GM18517 (cell line): Measurements from ENCODE around the gene DISP3.

ENCODE experiments used
- ATAC-seq: cut with Tn5 transposase; IDR thresholded peaks from one replicate; pipeline ENCODE4 v1.9.1; 2021; ENCODE audit warnings: mild to moderate bottlenecking, moderate library complexity; ENCODE audit not compliant: unreplicated experiment

The DISP3 gene

DNA sequence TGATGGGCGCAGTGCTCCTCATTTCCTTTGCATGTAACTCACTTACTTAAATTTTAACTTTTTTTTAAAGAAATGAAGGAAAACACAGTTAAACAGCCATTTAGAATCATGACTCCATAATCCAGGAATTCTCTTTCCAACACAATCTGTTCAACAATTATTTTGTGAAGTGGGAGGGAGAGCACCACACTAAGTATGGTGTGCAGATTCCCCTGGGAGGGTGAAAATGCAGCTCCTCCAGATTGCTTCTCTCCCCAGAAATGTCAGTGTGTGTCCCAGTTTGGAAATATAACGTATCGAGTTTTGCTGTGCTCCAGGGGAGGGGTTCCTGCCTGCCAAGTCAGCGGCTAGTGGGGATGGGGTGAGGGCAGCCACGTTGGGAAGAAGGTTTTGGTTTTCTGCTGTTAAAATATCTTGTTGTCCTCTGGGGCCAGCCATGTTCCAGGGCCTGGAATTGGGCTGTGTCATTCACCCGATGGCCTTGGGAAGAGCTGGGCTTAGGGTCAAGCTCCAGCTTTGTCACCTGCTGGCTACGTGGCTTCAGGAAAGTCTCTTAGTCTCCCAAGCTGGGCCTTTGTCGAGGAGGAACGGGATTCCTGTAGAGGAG lies 17.3 kb upstream of the DISP3 start:
- no peak for ATAC-seq

- ATAC-seq: no peak
These were observed 16.6 kb upstream of the DISP3 start for GRCh38 chr1:11462224-11462923.

DNA sequence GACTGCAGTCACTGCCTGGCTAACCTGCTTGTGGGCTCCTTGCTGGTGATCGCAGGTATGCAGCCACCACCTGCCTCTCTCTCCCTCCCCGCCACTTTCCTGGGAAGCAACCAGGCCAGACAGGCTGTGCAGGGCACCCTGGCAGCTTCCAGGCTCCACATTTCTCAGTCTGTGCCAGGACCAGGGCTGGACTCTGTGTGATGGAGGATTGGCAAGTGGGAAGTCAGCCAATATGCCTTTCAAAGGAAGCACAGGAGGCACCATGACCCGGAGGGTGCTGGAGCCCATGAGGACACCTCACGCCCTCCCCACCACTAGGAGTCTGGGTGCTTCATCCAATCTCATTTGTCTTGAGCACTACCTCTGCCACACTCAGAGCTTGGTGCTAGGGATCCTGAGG lies 15.8 kb upstream of the DISP3 start:
- no peak for ATAC-seq

DNA sequence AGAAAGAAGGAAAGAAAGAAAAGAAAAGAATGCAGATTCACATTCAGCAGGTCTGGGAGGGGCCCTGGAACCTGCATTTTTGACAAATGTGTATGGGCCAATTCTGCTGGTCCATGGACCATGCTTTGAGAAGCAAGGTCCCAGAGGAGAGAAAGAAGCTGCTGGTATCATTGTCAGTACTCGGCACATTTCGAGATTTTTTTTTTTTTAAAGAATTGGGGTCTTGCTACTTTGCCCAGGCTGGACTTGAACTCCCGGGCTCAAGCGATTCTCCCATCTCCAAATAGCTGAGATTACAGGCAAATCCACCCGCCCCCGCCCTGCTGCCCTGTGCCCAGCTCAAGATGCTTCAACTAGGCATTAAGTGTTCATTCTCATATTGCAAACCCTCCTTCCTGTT lies 13.6 kb upstream of the DISP3 start:
- ATAC-seq: no peak

GRCh38 chr1:11466416-11466815 lies 12.5 kb upstream of the DISP3 start:
- no peak for ATAC-seq

DNA sequence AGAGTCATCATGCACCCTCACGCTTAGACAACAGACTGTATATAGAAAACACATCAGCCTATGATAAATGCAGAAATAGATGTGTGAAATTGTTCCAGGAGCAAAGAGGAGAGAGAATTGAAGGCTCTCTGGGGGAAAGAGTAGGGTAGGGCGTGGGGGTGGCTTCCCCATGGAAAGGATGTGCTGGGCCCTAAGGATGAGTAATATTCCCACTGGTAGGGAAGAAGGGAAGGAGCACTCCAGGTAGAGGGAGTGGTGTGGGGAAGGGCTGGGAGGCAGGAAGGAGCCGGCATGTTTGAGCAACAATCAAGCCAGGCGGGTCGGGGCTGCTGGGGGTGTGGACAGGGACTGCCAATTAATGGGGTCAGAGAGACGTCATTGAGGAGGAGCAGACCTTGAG lies 10.1 kb upstream of the DISP3 start:
- no peak for ATAC-seq

DNA sequence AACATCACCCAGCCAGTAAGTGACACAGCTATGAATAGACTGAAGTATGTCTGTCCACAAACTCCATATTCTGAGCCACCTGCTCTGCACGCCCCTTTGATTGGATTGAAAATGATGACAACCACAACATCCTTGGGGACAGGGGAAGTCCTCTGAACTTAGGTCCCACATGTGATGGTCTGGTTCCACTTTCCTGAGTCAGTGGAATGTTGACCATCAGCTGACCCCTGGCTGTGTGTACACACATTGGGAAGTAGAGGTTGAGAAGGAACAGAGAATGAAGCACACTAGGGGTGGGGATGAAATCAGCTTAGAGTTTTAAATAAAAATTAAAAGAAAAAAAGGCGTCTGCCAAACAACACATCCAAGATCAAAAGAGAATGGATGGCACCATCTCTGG lies 8.0 kb upstream of the DISP3 start:
- no peak for ATAC-seq

- ATAC-seq: no peak
These were observed 7.5 kb upstream of the DISP3 start for GRCh38 chr1:11471473-11471872.

DNA sequence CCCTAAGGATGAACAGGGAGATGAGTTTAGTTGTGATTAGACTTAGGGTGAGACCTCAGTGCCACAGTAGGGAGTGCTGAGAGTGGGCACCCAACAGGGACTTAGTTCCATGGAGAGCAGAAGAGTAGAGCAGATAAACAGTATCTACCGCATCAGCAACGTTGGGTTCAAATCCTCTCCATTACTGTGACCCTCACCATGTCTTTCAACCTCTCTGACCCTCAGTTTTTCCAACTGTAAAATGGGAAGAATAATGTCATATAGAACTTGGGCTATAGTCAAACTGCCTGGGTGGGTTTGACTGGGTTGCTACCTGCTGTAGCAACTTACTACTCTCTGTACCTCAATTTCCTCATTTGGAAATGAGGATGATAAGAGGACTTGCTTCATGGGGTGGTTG lies 6.7 kb upstream of the DISP3 start:
- no peak for ATAC-seq

DNA sequence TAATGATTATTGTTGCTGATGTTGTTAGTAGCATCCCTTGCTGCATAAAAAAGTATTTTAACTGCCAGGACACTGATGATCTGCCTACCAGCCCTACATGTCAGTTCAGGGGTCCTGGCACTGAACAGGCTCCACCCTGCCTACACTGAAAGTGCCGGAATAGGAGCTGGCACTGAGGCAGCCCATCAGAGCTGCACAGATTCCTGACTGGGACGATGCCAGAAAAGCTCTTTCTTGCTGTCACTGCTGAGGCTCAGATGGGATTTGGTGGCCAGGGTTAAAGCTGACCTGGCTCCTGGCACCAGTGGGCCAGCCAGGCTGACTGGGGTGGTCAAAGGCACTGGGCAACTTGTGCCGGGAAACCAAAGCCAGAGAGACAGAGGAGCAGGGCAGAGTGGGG lies 6.2 kb upstream of the DISP3 start:
- no peak for ATAC-seq

DNA sequence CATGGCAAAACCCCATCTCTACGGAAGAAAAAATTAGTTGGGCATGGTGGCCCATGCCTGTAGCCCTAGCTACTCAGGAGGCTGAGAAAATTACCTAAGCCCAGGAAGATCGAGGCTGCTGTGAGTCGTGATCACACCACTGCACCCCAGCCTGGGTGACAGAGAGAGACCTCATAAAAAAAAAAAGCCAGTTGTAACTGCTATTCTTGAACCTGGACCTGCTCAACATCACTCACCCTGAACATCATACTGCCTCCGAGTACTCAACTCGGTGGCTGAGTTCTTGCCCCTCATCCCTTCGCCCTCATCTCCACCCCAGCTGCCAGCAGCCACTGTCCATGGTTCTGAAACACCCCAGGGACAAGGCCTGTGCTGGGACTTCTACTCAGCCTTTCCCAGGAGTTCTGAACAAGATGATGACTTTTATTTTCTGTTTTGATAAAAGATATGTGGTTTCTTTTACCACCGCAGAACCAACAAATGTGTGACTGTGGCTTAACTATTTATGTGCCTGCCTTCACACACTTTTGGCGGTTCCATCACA lies 5.4 kb upstream of the DISP3 start:
- ATAC-seq: no peak

- ATAC-seq: no peak
These were observed 4.1 kb upstream of the DISP3 start for GRCh38 chr1:11474826-11475225.

DNA sequence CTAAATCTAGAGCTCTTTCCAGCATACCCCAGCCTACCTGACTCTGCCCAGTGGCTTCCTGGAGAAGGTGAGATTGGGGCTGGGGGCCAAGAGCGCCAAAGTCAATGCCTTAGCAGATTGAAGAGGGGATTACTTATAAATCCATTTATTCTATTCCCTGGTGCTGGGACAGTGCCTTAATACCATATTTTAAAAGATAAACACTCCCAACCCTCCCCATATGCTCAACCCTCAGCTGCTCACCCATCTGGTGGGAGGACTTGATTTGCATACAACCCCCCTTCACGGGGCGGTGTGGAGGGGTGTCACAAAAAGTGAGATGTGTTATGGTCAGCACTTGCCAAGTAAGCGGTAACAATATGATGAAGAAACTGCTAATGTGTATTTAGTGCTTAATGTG lies 3.2 kb upstream of the DISP3 start:
- ATAC-seq: no peak

DNA sequence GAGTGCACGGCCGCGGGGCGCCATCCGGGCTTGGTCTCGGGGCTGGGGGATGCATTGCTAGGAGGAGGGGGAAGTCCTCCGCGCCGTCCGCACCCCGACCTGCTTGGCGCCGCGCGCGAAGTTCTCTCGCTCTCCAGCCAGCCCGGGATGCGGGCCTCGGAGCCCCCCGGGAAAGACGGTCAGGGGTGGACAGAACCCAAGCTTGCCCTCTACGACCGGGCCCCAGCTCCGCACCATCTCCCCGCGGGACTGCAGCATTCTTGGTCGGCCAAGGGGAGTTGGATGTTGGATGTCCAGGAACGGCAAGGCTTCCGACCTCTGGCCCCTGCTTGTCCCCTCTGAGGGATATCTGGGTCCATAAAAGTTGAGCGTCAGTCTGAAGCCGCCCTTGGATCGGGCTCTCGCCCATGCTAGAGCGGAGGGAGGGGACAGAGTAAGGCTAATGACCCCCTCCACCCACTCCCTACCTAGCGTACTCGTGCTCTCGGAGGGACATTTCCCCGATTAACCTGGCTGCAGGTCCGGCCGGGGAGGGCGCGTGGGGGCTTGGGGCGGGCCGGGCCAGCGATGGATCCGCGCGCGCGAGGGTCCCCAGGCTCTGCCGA lies 522 bp downstream of the DISP3 start:
- no peak for ATAC-seq

GRCh38 chr1:11481019-11481418 lies 2.1 kb downstream of the DISP3 start:
- ATAC-seq: no peak

DNA sequence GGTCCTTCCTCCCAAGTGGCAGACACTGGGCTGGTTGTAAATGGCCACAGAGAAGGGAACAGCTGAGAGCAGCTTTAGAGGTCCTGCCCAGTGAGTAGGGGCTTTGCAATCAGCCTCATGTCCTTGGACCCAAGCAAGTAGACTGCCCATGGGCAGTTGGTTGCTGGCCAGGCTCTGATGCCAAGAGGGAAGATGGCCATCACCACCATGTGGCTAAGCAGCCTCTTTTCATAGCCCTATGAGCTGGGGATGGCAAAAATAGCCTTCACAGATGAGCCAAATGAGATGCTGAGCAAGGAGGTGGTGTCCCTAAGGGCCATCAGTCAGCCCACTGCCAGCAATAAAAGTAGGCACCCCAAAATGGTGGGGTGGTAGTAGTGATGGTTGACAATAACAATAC lies 3.2 kb downstream of the DISP3 start:
- no peak for ATAC-seq

GRCh38 chr1:11482701-11483479 lies 3.9 kb downstream of the DISP3 start:
- ATAC-seq: no peak

DNA sequence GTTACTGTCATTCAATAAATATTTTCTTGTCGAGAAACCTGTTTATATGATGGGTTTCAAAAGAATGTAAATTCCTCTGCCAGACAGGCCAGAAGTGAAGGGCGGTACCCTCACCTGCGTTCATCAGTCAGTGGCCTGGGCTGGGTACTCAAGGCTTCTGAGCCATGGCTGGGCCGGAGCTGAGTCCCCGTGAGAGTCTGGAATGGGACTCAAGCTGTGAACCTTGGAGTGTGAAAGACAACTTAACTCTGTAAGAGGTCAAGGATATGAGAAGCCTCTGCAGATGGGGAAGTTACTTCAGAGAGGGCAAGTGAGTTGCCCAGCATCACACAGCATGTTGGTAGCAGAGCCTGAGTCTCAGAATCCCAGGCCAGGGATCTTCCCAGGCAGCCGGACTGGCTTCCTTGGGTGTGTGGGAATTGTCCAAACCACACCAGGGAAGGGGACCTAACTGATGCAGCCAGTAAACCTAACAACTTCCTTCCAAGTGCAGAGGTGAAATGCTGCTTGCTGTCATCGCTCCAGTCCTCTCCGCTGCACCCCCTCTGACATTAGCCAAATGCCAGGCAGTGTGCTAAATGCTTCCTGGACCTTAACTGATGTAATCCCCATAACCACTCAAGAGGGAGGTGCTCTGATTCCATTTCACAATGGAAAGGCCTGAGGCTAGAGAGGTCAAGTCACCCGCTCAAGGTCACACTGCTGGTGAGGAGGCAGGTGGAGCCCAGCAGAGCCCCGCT lies 4.8 kb downstream of the DISP3 start:
- no peak for ATAC-seq

DNA sequence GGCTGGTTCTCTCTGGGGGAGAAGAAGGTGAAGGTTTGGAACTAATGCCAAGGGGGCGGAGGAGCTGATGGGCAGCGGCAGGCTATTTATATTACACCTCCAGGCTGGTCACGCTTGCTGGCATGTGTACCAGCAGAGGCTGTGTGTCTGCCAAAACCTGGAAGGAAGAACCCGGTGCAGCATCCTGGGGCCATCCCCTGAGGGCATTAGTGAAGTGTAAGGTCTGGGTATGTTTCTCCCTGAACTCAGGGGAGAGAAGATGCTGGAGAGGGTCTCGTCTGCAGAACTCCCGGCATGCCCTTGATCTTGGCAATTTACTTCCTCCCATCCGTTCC lies 5.3 kb downstream of the DISP3 start:
- ATAC-seq: no peak

- ATAC-seq: no peak
These were observed 6.2 kb downstream of the DISP3 start for GRCh38 chr1:11485191-11485590.
